Ovary (tissue), 3 donors: Measurements from ENCODE around the gene EYS.

Source experiments
- CTCF ChIP-seq, 3 donors: fragments of 450-650 bp in 2 of 3; fragments of 200-600 bp in 1 of 3; IDR thresholded peaks; one replicate each; pipeline versions ENCODE4 v1.5.1 to v1.8.0; 2016 to 2022; ENCODE audit warnings: antibody characterized with exemption in 3 of 3, mild to moderate bottlenecking in 1 of 3
- EP300 ChIP-seq: sonication (generic); formaldehyde crosslinking; IDR thresholded peaks from one replicate; pipeline ENCODE4 v1.6.1; 2017; ENCODE audit warnings: antibody characterized with exemption
- POLR2A ChIP-seq: fragments of 450-650 bp; IDR thresholded peaks from one replicate; pipeline ENCODE4 v1.6.1; 2017; ENCODE audit warnings: antibody characterized with exemption, mild to moderate bottlenecking, moderate library complexity
- donor health status: DM: no; HTN: no; CAD: no.

GRCh38 chr6:64146876-64147275 lies 1560.2 kb downstream of the EYS start:
- TF ChIP-seq CTCF (IDR thresholded peaks at IDR 0.05) (no peak), EP300 (no peak), POLR2A (no peak)
